GM12878 (cell line): ENCODE data around the gene CT45A1. TPM values are rescaled to one million over a fixed set of nuclear protein-coding genes. Genes with fewer than 3 reads are reported as not detected.

Source experiments
- ATAC-seq: fragments of 200-7000 bp; cut with Tn5 transposase; 3 replicates; pipeline ENCODE4 v1.9.1; 2020; ENCODE audit warnings: mild to moderate bottlenecking, moderate library complexity
- BruUV-seq: library from RNA; stranded (reverse); fragments of 400-500 nt; replicated peaks from 2 replicates; lab custom pipeline; 2021; lab: Mats Ljungman, UMichigan
- CTCF ChIA-PET: fragments of 300-600 bp; sonication (Branson Sonifier 250); formaldehyde crosslinking; extraction: SDS; loops from one replicate; lab custom pipeline; 2021; ENCODE audit warnings: inconsistent platforms; lab: Yijun Ruan, JAX
- POLR2A ChIA-PET: fragments of 350-600 bp; formaldehyde crosslinking; extraction: SDS; loops from one replicate; lab custom pipeline; 2021; ENCODE audit warnings: inconsistent platforms; lab: Charles Lee
- RAD21 ChIA-PET: fragments of 300-600 bp; sonication (Branson Sonifier 250); formaldehyde crosslinking; loops from one replicate; lab custom pipeline; 2023; ENCODE audit warnings: antibody characterized with exemption; ENCODE audit not compliant: unreplicated experiment; lab: Charles Lee
- SMC1A ChIA-PET: fragments of 300-600 bp; sonication (Branson Sonifier 250); formaldehyde crosslinking; loops from one replicate; lab custom pipeline; 2023; ENCODE audit not compliant: unreplicated experiment, uncharacterized antibody; lab: Charles Lee
- DNase-seq: peaks from one replicate; pipeline ENCODE4 v3.0.0-alpha.2; 2011; ENCODE audit warnings: low read depth, low spot score
- FAIRE-seq: peaks from 3 replicates; lab custom pipeline; 2011; peaks lifted over from hg19 to GRCh38; lab: Jason Lieb, UNC
- H2AFZ ChIP-seq: 2 replicates; pipeline ENCODE4 v1.6.0; 2011; ENCODE audit warnings: low read depth, low read length, control low read depth; ENCODE audit not compliant: control insufficient read depth
- H3K27ac ChIP-seq: 2 replicates; pipeline ENCODE4 v1.5.1; 2011; ENCODE audit warnings: control low read depth; ENCODE audit not compliant: control insufficient read depth, insufficient read depth
- H3K27me3 ChIP-seq, 2 experiments: replicated peaks in 1 of 2; 2 replicates each; pipeline versions ENCODE4 v1.6.0 to v1.6.1; 2011; ENCODE audit warnings: low read length in 1 of 2; ENCODE audit not compliant: control insufficient read depth in 2 of 2, insufficient read depth in 2 of 2
- H3K36me3 ChIP-seq, 2 experiments: 2 replicates each; pipeline ENCODE4 v1.5.1; 2011; ENCODE audit warnings: low read length in 1 of 2; ENCODE audit not compliant: control insufficient read depth in 2 of 2, insufficient read depth in 2 of 2
- H3K4me1 ChIP-seq: 2 replicates; pipeline ENCODE4 v1.6.1; 2011; ENCODE audit warnings: mild to moderate bottlenecking, low read length, moderate library complexity, mixed read lengths; ENCODE audit not compliant: control insufficient read depth, insufficient read depth
- H3K4me2 ChIP-seq: 2 replicates; pipeline ENCODE4 v1.6.0; 2011; ENCODE audit warnings: control low read depth; ENCODE audit not compliant: control insufficient read depth, insufficient read depth
- H3K4me3 ChIP-seq: fragments of 200-600 bp; sonication (generic); 2 replicates; pipeline ENCODE4 v1.5.1; 2016
- H3K79me2 ChIP-seq: 2 replicates; pipeline ENCODE4 v1.6.0; 2011; ENCODE audit warnings: low read length; ENCODE audit not compliant: control insufficient read depth, insufficient read depth
- H3K9ac ChIP-seq: 2 replicates; pipeline ENCODE4 v1.8.0; 2011; ENCODE audit warnings: low read length, control low read depth, mixed read lengths; ENCODE audit not compliant: control insufficient read depth, insufficient read depth
- H3K9me3 ChIP-seq: replicated peaks from 3 replicates; pipeline ENCODE4 v1.5.1; 2011; ENCODE audit warnings: mild to moderate bottlenecking, low read length; ENCODE audit not compliant: control insufficient read depth, insufficient read depth
- H4K20me1 ChIP-seq: 2 replicates; pipeline ENCODE4 v1.6.0; 2011; ENCODE audit not compliant: control insufficient read depth, insufficient read depth
- NR2C2 ChIP-seq: IDR thresholded peaks from 2 replicates; pipeline ENCODE4 v1.6.1; 2011; ENCODE audit warnings: borderline replicate concordance, low read depth; ENCODE audit not compliant: control insufficient read depth, insufficient read length
- NR2F1 ChIP-seq: fragments of 450-650 bp; conservative IDR thresholded peaks from 2 replicates; pipeline ENCODE4 v1.6.1; 2017; ENCODE audit warnings: mild to moderate bottlenecking
- RAD21 ChIP-seq: IDR thresholded peaks from 2 replicates; pipeline ENCODE4 v1.6.1; 2011; ENCODE audit warnings: mild to moderate bottlenecking, low read depth, low read length, moderate library complexity; ENCODE audit not compliant: insufficient read depth
- SPI1 ChIP-seq: IDR thresholded peaks from 2 replicates; pipeline ENCODE4 v1.6.1; 2011; ENCODE audit warnings: low read depth, mild to moderate bottlenecking, low read length, moderate library complexity, borderline replicate concordance; ENCODE audit not compliant: insufficient read depth
- WGBS: methylation state at CpG from one replicate; pipeline ENCODE4 v1.1.6; 2016; ENCODE audit warnings: low lambda C conversion rate; ENCODE audit not compliant: insufficient replicate concordance, insufficient coverage; ENCODE audit errors: missing lambda C conversion rate; 5-methylcytosine and 5-hydroxymethylcytosine counted together
- in situ Hi-C: fragments of 300-500 bp; cut with MboI; formaldehyde crosslinking; loops from 9 replicates; pipeline ENCODE4 v1.14.3; 2018; ENCODE audit warnings: mixed read lengths
- intact Hi-C: fragments of 100-400 bp; cut with micrococcal nuclease; formaldehyde crosslinking; loops from one replicate; pipeline ENCODE4 v1.14.2; 2022; ENCODE audit not compliant: unreplicated experiment
- polyA plus RNA-seq, 11 experiments: library from polyadenylated mRNA; depleted of rRNA in 4 of 11; unstranded in 6 of 11; stranded (reverse) in 5 of 11; fragments of >200 nt; fragmentation: Nextera tagmentation in 4 of 11; fragmentation: Illumina TruSeq in 1 of 11; extraction: Ambion mirVana in 4 of 11; extraction: Trizol in 1 of 11; gene quantifications; 1 replicate in 1 of 11; 2 replicates in 10 of 11; pipeline versions ENCODE4 v1.2.1 to v1.2.3, GENCODE V29; 2011 to 2016; ENCODE audit warnings: inconsistent platforms in 2 of 11, missing spikeins in 2 of 11, low read depth in 1 of 11
- total RNA-seq, 4 experiments: library from RNA; depleted of rRNA in 3 of 4; stranded (reverse); fragments of >200 nt in 3 of 4; fragmentation: Illumina TruSeq in 1 of 4; extraction: Trizol in 1 of 4; gene quantifications; 2 replicates each; pipeline versions ENCODE4 v1.2.1 to v1.2.3, GENCODE V29; 2013 to 2021
- TF ChIP-seq, protein P1 (sequence below), 3 experiments: IDR thresholded peaks in 2 of 3; conservative IDR thresholded peaks in 1 of 3; 2 replicates each; pipeline ENCODE4 v1.5.1; 2011; ENCODE audit warnings: low read depth in 3 of 3, low read length in 3 of 3, mild to moderate bottlenecking in 3 of 3, control low read depth in 2 of 3, moderate library complexity in 2 of 3, inconsistent platforms in 1 of 3, mixed read lengths in 1 of 3; ENCODE audit not compliant: control insufficient read depth in 2 of 3, insufficient read depth in 1 of 3; ENCODE audit errors: extremely low read depth in 1 of 3
- TF ChIP-seq, protein P2 (sequence below): fragments of 450-650 bp; IDR thresholded peaks from 2 replicates; pipeline ENCODE4 v1.6.1; 2017; ENCODE audit warnings: borderline replicate concordance

Gene CT45A1
- total and polyA plus RNA-seq, 10 of the 15 experiments (the other 5 are each of a cell fraction or from before 2014, with no cell fraction given): 0.10 to 0.14 TPM; not detected in 8

DNA sequence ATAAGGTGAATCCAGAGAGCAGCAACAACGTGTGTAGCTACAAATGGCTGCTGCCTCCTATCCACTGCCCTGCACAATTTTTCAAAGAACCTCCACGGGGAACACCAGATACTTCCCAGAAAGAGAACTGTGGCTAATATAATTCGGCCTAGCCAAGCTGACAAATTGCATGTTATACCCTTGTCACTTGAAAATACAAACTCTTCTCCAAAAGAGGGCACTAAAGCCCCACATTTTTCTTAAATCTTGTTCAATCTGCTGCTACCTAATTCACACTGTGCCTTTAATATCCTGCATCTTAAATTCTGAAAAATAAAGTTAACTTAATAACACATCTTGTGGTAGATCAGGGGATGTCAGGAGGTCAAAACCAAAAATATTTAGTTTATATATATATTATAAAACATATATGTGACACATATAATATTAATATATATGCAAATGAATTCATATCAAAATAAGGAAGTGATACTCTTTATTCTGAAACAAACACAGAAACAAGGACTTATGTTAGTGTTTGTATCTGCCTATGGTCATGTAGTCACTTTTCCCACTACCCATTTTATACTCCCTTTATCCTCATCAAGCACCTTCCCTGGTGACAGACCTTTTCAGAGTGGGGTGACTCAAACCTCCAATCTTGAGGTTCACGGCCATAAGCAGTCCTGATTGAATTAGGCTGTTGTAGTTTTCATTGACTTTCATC lies 24.1 kb downstream of the CT45A1 start:
- Histone ChIP-seq H2AFZ (no peak overlapping the region), H3K36me3 (no peaks in the 10 kb centered on the region), H3K79me2 (no peaks in the 10 kb centered on the region), H3K4me1 (no peaks in the 10 kb centered on the region), H4K20me1 (no peaks in the 10 kb centered on the region), H3K27me3 (no peaks in the 10 kb centered on the region), H3K27ac (no peak overlapping the region), H3K4me3 (no peak overlapping the region), H3K9me3 (no peaks in the 10 kb centered on the region), H3K4me2 (no peak overlapping the region), H3K9ac (no peak overlapping the region)
- CTCF ChIA-PET: interaction anchor here (1.0 kb wide), 1 partner anchor 274 kb away, joined by 3 read pairs; no protein-coding TSS in a partner anchor
- in situ Hi-C loops (no loop called here), intact Hi-C loops (no loop called here)
- no TSS peak for BruUV-seq
- TF ChIP-seq, protein P1, sequence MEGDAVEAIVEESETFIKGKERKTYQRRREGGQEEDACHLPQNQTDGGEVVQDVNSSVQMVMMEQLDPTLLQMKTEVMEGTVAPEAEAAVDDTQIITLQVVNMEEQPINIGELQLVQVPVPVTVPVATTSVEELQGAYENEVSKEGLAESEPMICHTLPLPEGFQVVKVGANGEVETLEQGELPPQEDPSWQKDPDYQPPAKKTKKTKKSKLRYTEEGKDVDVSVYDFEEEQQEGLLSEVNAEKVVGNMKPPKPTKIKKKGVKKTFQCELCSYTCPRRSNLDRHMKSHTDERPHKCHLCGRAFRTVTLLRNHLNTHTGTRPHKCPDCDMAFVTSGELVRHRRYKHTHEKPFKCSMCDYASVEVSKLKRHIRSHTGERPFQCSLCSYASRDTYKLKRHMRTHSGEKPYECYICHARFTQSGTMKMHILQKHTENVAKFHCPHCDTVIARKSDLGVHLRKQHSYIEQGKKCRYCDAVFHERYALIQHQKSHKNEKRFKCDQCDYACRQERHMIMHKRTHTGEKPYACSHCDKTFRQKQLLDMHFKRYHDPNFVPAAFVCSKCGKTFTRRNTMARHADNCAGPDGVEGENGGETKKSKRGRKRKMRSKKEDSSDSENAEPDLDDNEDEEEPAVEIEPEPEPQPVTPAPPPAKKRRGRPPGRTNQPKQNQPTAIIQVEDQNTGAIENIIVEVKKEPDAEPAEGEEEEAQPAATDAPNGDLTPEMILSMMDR (IDR thresholded peaks at IDR 0.05 in 2 of 3, conservative IDR thresholded peaks at IDR 0.05 in 1 of 3; ENCODE audit: control insufficient read depth in 2 of 3, extremely low read depth in 1 of 3, insufficient read depth in 1 of 3, low read depth in 3 of 3, low read length in 3 of 3): peak in 1 of 3 experiments; percentile 15; a peak in 1 of 6 replicates
- TF ChIP-seq RAD21 (peak; percentile 19; the same call in 1 of the 2 replicates), NR2F1 (no peak), SPI1 (peak; percentile 33; the same call in 1 of the 2 replicates), NR2C2 (no peak)
- TF ChIP-seq, protein P2, sequence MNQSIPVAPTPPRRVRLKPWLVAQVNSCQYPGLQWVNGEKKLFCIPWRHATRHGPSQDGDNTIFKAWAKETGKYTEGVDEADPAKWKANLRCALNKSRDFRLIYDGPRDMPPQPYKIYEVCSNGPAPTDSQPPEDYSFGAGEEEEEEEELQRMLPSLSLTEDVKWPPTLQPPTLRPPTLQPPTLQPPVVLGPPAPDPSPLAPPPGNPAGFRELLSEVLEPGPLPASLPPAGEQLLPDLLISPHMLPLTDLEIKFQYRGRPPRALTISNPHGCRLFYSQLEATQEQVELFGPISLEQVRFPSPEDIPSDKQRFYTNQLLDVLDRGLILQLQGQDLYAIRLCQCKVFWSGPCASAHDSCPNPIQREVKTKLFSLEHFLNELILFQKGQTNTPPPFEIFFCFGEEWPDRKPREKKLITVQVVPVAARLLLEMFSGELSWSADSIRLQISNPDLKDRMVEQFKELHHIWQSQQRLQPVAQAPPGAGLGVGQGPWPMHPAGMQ: no peak
- SMC1A ChIA-PET: no interaction called here
- WGBS: 8% methylated on average over 4 of the region's 4 CpGs
- FAIRE-seq (no peak), ATAC-seq (peak; percentile 51), DNase-seq (no peak)
- RAD21 ChIA-PET: no interaction called here
- POLR2A ChIA-PET: no interaction called here
